Measurements from ENCODE around the gene HES7.
"Not testable (repeated sequence)": the region's sequence is repeated elsewhere in the genome, so short reads cannot be mapped to it uniquely, and the experiment has no call there.

HES7 gene

GRCh38 chr17:8122422-8122923 is 1.4 kb downstream of the HES7 start:
- DNase-seq (ENCODE audit: low read depth in 2 of 2), result no peak

GRCh38 chr17:8121681-8122421 is 2.1 kb downstream of the HES7 start:
- peak in 1 of 2 donors; percentile 49 for DNase-seq (ENCODE audit: low read depth in 2 of 2)

- DNase-seq (ENCODE audit: low read depth in 2 of 2), result no peak
Measured at GRCh38 chr17:8121407-8121680, 2.6 kb downstream of the HES7 start.

- DNase-seq (ENCODE audit: low read depth in 2 of 2), result peak; percentile 73 to 81
Measured at GRCh38 chr17:8120520-8121406, 3.1 kb downstream of the HES7 start.

DNA sequence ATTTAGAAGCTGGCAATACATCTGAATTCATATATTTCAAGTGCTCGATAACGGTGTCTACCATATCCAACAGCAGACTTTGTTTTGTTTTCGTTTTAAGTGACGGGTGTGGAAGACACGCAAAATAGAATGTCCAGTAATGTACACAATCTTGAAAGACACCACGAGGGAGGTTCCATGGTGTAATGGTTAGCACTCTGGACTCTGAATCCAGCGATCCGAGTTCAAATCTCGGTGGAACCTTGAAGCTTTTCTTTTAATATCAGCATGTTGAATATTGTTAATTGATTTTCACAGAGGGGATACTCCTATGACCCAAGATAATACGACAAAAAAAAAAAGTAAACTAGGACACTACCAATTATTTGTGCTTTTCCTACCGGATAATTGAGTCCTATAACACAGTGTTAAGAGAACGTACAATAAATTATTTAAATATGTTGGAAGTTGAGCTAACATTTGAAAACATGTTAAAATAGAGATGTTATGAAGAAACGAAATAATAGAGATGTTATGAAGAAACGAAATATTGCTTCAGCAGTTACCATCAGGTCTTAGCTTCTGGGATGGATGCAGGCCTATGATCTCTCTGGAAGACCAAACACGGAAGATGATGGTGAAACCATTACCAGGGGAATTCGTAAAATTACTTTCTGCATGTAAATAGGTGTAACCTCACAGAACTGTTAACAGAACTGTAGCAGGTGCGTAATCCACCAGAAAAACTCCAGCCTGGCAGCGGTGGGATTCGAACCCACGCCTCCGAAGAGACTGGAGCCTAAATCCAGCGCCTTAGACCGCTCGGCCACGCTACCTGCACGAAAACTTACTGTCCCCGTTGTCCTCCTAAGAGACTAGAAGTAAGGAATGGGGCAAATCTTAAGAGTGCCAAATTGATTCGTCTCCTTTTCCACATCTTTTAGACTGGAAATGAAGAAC is 4.1 kb downstream of the HES7 start:
- peak; percentile 86 to 96 for DNase-seq (ENCODE audit: low read depth in 2 of 2)

- peak; percentile 80 to 87 for DNase-seq (ENCODE audit: low read depth in 2 of 2)
Measured at GRCh38 chr17:8118769-8119580, 4.9 kb downstream of the HES7 start.

- no peak for DNase-seq (ENCODE audit: low read depth in 2 of 2)
Measured at GRCh38 chr17:8117980-8118768, 5.7 kb downstream of the HES7 start, which contains the start of gene ALOXE3. TSS of gene ALOXE3 (minus strand) at chr17:8118514. CDS start at chr17:8117990, 524 bp downstream.

- no peak for DNase-seq (ENCODE audit: low read depth in 2 of 2)
Measured at GRCh38 chr17:8117367-8117979, 6.4 kb downstream of the HES7 start.

GRCh38 chr17:8116776-8117175 is 7.1 kb downstream of the HES7 start:
- DNase-seq (ENCODE audit: low read depth in 2 of 2), result no peak

DNA sequence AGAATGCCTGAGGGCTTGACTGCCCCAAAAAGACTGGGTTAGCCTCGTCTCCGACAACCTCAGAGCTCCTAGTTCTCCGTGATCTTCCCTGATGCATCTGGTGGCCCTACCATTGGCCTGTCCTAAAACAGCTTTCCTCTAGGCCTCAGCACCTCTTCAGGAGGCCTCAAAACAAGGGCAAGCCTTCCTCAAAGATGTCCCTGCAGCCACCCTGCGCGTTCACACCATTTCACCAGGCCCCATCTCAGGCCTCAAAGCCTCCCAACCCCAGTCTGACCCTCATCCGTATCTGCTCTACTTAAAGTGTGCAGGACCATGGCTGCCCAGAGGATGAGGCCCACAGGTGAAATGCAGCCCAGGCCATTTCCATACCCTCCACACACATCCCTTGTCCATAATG is 13.0 kb downstream of the HES7 start:
- no peak for DNase-seq (ENCODE audit: low read depth in 2 of 2)

DNA sequence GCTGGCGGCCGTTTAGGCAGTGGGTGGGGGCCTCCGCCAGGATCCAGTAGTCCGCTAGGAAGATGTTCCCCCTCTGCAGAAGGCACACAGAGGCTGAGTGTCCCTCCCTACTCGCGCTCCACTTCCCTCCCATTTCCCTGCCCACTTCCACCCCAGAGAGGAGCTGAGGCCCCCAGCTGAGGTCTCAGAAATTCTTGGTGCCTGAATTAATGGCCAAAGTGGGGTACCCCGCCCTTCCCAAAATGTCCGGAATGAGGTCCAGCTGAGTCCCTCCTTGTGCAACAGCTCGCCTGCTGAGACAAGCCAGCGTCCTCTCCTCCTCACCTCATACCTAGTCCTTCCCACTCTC is 13.5 kb downstream of the HES7 start:
- DNase-seq (ENCODE audit: low read depth in 2 of 2), result no peak

GRCh38 chr17:8109661-8110455 is 14.0 kb downstream of the HES7 start:
- peak; percentile 71 to 74 for DNase-seq (ENCODE audit: low read depth in 2 of 2)

- DNase-seq (ENCODE audit: low read depth in 2 of 2), result no peak
Measured at GRCh38 chr17:8108972-8109660, 14.8 kb downstream of the HES7 start.

DNA sequence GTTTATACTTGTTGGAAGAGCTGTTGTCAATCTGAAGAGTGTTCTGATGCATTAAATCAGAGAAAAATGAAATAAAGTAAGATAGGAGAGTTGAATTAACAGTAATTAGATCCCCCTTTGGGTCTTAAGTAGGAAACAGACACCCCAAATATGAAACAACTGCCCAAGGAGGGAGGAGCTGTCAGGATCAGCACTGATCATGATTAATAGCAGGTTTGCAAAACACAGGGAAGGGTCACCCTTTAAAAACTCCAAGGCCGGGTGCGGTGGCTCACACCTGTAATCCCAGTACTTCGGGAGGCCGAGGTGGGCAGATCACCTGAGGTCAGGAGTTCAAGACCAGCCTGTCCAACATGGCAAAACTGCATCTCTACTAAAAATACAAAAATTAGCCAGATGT is 16.9 kb downstream of the HES7 start:
- DNase-seq (ENCODE audit: low read depth in 2 of 2), result not testable (repeated sequence)

DNA sequence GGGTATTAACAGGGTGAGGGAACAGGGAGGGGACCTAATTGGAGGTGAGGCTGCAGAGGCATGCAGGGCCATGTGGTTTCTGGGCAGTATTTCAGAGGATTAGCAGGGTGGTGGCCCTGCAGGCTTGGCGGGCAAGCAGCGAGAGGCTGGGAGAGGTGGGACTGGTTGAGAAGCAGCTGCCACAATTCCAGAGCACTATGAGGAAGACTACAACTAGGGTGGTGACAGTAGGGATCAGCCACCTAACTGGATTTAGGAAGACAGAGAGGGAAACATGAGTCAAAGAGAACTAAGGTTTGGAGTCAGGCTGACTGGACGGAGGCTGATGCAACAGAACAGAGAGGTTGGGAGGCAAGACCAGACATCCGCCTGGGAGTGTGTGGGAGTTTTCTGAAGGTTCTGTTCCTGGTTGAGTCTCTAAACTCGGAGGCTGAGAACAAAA is 17.9 kb downstream of the HES7 start:
- DNase-seq (ENCODE audit: low read depth in 2 of 2), result no peak

GRCh38 chr17:8104911-8105310 is 19.0 kb downstream of the HES7 start:
- no peak for DNase-seq (ENCODE audit: low read depth in 2 of 2)

- no peak for DNase-seq (ENCODE audit: low read depth in 2 of 2)
Measured at GRCh38 chr17:8103549-8103948, 20.4 kb downstream of the HES7 start.

GRCh38 chr17:8101721-8102120 is 22.2 kb downstream of the HES7 start:
- no peak for DNase-seq (ENCODE audit: low read depth in 2 of 2)
